GM18868 (cell line): ENCODE measurements around the gene NUP50.

Experiments
- ATAC-seq: cut with Tn5 transposase; IDR thresholded peaks from one replicate; pipeline ENCODE4 v1.9.1; 2021; ENCODE audit warnings: mild to moderate bottlenecking, moderate library complexity; ENCODE audit not compliant: unreplicated experiment

Gene NUP50

DNA sequence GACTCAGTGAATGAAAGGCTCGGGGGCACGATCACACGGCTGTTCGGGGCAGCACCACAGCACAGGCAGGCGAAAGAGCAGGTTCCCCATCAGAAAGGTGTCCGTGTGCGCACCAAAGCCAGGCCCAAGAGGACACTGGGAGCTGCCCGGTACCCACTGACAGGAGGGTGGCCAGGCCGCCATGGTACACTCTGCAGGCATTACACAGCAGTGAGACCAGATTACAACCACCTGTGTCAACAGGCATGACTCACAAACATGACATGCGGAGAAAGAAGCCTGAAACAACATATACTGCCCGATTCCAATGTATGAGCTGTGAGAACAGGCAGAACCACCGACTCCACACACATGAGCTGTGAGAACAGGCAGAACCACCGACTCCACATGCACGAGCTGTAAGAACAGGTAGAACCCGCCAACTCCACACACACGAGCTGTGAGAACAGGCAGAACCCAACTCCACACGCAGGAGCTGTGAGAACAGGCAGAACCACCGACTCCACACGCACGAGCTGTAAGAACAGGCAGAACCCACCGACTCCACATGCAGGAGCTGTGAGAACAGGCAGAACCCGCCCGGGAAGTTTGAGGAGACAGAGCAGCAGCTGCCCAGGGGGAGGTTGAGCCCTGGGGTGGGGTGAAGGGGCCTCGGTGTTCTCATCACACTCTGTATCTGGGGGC lies 44.4 kb downstream of the NUP50 start:
- no peak for ATAC-seq

DNA sequence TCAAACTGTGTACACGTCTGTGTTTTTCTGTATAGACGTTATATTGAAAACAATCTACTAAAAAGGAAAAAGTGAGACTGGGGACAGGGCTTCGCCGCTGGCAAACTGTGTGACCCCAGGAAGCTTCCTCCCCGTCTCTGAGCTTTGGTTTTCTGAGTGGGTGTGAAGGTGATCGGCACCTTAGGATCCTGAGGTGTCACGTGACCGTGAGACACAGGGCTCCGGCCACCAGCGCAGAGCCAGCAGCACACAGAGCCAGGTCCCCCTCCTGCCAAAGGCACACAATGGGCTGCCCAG lies 44.9 kb downstream of the NUP50 start:
- ATAC-seq: no peak

DNA sequence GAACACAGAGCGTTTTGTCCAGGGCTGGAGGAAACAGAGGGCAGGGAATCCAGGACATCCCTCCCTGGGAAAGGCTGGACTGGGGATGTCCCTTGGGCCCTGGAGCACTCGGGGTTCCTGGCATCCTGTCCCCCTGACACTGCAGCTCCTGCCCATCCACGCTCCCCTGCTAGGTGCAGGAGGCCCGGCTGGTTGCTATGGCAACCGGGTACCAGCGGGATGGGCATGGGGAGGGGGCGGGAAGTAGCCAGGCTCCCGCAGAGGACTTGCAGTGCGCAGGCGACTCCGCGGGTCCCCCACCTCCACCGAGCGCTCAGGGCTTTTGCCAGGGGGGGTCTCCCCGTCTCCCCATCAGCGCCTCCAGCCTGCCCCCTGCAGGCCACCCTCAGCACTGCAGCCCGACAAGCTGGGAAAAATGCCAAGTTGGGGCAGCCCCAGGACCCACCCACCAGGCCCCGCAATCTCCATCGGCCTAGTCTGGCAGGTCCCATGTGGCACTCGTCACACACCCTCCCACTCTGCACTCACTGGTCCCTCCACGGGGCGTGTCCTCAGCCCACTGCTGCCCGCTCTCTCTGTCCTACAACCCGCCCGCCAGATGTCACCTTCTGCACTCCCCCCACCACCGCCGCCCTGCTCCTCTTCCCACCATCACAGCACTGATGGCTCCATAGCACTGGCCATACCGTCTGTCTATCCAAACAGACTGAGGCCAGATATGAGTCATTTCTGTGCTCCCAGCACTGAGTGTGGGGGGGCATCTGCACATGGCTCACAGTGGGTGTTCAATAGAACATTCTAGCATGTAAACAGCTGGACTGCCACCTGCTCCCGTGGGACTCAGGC lies 45.5 kb downstream of the NUP50 start:
- no peak for ATAC-seq

DNA sequence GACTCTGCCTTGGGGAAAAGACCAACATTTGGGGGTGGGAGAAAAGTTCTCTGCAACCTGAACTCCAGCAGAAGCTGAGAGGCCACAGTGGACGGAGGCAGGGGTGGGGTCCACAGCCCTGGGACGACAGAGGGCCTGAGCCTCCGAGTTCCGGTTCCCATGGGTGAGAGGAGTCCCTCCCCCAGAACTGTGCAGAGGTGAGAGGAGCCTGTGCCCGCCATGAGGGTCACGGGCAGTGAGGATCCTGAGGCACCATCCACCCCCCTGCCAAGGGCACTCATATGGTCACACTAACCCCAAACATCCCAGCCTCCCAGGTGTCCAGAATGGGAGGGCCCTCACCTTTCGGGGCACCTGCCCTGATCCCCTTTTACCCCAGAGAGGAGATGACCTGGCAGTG lies 46.4 kb downstream of the NUP50 start:
- ATAC-seq: no peak

DNA sequence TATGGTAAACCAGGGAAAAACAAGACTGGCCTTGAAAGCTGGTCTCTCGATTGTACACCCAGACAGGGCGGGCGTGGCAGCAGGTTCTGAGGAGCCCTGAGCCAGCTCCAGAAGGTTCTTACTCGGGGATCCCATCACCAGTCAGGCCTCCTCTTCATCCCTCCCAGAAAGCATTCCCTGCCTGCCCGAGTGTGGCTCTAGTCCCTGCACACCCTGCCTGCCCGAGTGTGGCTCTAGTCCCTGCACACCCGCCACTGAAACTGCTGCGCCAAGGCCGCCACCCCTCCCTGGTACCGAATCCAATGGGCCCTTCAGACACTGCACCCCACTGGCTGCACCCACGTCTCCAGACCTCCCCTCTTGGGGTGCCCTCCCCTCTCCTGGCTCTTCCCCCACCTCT lies 46.9 kb downstream of the NUP50 start:
- no peak for ATAC-seq

DNA sequence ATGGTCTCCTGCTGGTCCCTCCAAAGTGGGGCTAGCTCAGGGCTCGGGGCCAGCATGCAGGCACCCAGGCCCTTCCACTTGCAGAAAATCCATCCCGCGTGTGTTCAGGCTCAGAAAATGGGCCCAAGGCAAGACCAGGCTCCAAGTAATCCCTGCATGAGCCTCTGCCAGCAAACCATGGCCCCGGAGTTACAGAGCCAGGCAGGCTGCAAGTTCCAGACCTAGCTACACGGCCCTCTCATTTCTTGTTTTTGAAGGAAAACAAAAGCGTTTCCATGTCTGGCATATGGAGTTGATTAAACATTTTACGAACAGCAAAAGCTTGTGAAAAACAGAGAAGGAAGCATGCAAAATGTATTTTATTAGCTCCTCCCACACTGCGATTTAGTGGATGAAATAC lies 47.3 kb downstream of the NUP50 start:
- ATAC-seq: no peak

DNA sequence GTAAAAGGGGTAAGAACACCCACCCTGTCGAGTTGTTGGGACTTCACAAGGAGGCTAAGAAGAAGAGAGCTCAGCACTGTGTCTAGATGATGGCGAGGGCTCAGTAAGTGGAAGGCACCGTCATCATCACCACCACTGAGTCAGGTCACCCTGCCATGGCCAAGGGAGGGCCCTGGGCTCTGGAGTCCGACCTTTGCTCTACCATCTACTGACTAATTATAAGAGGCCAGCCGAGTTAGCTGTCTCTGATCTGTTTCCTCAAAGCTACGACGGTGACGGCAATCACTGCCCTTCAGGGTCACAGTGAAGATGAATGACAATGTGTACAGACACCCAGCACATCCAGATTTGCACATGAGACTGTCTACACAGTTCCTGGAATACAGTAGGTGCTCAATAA lies 47.7 kb downstream of the NUP50 start:
- no peak for ATAC-seq

DNA sequence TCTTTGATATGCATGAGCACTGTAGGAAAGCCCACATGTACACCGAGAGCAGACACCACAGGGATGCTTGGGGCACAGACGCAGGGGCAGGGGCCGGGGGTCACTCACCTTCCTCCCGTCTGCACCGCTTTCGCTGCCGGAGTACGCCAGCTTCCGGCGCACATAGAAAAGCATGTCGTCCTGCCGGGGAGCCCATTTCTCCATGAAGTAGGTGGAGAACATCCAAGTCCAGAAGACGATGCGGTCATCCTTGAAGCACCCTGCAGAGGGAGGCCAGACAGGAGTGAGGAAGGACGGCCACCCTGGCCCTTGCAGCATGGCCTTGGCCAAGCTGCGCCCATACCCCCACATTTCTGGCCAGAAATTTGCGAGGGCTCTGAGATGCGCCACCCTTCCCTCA lies 48.1 kb downstream of the NUP50 start:
- ATAC-seq: no peak

DNA sequence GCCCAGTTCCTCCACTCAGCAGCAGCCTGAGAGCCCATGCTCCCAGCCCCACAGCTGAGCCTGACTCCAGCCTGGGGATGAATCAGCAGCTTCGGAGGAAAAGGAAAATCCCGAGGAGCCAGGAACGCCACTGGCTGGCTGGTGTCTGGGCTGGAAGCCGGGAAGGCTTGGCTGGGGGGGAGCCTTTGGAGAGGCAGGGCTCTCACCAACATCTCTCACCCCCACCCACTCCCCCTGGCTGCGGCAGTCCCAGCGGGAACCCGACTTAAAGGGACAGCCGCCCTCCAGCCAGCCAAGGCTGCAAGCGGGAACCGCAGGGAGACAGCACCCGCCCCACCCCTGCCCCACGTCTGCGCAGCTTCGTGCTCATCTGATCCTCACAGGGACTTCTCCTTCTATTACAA lies 48.6 kb downstream of the NUP50 start:
- no peak for ATAC-seq

DNA sequence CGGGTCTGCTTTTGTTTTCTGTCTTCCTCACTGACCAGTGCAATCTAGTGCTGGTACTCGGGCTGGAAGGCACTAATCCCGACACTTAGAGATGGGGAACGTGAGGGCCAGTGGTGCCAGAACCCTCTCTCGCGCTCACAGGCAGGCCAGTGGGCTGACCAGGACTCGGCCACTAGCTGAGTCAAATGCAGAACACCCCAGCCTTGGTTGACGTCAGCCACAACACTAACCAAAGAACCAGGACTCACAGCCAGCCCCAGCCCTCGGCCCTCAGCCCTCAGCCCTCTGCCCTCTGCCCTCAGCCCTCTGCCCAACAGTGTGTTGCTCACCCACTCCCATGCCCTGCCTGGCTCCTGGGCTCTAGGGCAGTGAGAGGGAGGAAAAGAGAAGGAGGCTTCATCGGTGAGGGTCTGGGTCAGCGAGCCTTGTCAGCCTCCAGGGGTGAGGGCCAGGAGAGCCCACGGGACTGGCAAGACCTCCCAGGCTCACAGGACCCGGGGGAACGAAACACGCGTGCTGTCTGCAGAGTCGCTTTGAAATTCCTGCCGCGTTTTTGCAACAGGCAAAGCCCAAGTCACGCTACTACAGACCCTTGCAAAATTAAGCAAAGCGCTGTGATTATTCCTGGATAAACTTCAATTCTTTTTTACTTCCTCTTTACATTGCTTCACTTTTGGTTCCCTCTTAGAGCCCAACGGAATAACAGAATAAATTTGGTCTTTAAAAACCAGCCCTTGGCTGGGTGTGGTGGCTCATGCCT lies 49.4 kb downstream of the NUP50 start:
- ATAC-seq: no peak

DNA sequence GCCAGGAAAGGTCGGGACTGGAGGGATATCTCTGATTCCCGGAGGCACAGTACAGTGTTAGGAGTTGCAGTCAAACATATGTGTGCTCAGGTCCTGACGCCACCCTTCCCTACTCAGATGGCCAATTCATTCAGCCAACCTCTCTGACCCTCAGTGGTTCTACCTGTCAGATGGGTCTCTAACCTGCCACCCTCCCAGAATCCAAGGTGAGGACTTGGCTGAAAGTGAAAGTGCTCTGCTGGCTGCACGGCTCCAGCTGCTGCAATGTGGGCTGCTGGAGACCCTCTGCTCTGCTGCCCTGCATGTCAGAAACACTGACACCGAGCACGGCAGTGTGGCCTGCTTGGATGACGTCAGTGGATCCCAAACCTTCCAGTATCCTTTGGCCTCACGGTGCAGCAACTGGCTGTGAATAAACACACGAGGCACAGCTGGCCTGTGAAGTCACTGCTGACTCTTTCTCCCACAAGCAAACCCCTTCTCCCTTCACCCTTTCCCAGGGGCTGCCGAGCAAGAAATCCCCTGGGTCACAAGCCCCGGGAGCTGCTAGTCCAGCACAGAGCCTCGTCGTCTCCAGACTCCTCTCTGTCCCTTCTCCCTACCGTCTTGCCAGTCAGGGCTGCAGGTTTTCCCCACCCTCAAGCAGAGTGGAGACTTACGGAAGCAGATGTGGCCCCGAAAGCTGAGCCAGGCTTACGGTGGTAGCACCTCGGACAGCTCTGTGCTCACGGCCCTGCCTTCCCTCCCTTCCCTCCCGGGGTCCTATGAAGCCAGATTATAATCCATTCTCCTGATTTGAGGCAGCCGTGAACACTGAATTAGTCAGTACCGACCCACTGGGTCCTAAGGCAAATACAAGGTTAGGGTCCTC lies 52.6 kb downstream of the NUP50 start:
- no peak for ATAC-seq

DNA sequence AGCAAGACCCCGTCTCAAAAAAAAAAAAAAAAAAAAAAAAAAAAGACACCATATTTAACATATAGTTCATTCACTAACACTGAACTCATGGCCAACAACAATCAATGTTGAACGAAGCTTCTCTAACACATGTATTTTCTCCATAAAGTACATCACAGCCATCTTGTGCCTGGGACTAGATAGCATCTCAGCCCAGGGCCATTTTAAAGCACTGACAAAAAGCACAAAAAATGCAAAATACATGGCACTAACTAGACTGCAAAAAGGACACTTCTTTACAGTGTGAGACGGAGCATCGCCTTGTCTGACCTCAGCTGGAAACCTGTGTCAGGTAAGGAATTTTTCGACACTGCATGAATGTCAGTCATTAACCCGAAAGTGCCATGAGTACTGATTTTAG lies 53.6 kb downstream of the NUP50 start:
- ATAC-seq: no peak

DNA sequence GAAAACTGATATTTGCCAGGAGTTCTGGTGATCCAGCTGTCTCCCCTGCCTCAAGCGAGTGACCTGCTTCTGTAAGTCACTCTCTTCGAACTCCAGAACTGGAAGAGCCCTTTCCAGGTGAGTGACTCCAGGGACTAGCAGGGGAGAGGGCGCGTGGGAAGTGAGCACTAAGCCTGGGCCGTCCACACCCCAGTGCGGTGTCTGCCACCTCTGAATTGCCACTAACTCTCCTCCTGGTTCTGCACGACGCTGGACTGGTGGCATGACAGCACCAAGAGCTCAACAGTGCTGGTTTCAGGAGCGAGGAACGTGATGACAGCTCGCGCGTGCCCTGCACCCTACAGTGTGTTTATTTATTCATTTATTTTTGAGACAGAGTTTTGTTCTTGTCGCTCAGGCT lies 54.1 kb downstream of the NUP50 start:
- ATAC-seq: no peak

DNA sequence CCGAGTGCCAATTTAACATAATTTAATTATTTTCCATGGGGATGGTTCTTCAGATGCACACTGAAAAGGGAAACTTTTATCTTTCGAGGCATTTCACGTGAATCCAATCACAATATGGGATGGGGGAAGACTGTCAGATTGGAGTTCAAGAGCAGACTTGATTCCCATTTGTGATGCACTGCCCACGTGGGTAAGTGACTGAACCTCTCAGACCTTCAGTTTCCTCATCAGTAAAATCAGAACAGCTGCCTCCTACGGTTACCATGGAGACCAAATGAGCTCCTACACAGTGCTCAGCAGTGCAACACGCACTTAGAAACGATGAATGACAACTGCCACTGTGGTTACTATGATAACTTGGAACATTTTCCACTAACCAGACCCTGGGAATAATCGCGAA lies 55.3 kb downstream of the NUP50 start:
- ATAC-seq: peak; percentile 61

DNA sequence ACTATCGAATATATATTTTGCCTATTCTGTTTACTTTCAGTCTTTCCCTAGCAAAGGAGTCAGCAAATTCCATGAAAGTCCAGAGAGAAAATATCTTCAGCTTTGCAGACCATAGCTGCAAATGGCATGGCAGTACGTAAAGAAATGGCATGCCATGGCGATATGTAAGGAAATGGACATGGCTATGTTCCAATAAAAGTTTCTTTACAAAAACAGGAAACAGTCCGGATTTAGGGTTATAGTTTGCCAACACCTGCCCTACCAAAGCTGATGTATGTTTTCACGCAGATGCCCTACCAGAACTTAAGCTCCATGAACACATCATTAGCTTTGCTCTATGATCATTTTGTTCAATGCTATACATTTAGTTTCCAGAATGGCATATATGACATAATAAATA lies 57.5 kb downstream of the NUP50 start:
- no peak for ATAC-seq

DNA sequence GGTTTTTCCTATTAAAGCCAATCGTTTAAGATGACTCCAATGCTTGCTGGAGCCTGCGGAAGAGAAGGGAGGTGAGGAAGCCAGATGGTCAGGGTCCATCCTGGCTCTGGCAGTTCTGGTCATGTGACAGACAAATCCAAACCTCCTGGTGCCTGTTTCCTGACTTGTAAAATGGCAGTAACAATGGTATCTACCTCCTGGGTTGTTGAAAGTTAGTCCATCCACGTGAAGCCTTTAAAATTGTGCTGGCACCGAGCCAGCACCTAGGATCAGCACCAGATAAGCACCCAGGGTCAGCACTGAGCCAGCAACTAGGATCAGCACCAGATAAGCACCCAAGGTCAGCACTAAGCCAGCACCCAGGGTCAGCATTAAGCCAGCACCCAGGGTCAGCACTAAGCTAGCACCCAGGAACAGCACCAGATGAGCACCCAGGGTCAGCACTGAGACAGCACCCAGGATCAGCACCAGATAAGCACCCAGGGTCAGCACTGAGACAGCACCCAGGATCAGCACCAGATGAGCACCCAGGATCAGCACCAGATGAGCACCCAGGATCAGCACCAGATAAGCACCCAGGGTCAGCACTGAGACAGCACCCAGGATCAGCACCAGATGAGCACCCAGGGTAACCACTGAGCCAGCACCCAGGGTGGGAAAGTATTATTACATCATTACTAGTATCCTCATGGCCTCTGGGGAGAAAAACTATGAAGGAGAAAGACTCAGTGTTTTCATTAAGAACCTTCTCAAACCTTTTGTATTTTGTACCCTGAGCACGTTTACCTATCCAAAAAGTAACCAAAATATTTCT lies 59.8 kb downstream of the NUP50 start:
- ATAC-seq: no peak

DNA sequence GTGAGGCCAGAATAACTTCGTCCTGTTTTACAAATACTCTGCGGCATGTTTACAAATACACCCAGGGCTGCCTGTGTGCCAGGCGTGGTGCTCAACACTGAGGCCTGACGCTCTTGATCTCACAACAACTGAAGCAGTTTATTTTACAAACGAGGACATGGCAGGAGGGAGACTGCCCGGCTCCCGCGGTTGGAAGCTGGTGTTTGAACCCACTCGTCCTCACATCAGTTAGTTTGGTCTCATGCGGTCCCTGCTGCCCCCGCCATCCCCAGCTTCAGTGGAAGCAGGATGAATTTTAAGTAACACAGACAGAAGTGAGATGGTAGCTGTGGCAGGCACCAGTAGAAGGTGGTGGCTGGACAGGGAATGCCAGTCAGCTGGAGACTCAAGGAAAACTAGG lies 60.6 kb downstream of the NUP50 start:
- ATAC-seq: no peak

DNA sequence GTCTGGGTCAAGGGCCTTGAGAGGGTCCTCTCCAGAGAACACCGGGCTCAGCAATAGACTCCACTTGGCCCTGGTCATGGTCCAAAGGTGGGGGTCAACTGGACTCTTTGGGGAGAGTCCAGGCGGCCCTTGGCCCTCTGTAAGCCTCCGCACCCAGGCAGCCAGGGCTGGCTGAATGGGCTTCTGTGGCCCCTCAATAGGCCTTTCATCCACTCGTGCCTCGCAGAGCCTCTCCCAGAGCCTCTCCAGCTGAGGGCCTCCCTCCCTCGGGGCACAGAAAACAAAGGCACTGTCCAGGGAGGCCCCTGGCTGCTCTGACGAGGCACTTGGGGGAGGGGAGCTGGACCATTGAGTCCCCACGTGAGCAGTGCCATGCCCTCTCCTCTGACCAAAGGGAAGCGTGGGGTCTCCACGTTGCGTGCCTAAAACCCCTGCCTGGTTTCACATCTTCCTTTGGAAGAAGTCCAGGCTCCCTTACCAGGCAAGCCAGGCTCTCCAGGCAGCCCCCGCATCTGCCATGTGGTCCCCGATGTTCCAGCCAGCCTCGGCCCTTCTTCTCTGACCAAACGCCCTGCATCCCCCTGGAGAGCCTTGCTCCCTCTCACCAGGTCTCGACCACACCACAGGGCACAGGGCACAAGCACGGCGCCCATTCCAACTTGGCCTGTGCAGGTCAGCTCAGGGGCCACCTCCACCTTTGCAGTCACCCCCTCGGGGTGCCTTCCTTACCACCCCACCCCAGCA lies 61.4 kb downstream of the NUP50 start:
- ATAC-seq: no peak

DNA sequence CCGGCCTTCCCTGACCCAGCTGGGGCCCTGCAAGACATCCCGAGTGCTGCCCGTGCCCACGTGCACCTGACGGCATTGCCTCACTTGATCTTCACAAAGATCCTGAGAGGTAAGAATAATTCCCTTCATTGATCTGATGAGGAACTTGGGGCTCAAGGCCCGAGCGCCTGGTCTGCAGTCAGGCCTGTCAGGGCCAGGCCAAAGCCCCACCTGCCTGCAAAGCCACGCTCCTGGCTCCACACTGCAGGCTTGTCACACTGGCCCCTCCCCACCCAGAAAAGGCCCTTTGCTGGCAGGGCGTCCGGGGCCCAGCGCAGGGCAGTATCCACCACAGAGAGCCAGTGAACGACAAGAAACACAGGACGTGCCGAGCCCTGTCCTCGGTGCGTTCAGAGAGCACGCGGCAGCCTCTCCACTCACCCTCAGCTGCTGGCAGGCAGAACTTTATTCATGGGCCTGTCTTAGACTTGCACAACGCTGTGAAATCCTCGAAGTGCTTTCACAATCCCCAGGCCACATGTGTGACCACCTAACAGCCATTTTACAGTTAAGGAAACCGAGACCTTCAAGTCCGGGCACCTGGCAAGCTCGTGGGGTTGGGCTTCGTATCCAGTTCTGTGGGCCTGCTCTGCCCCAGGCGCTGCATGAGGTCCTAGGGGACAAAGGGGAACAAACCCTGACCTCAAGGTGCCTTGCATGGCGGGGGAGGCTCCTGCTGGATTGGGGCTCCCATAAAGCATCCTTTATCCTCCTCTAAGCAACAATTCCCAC lies 62.2 kb downstream of the NUP50 start:
- ATAC-seq: no peak
